OCI-M2 (cell line): Measurements from ENCODE around the gene CCL2.
"Not testable (repeated sequence)": the region's sequence is repeated elsewhere in the genome, so short reads cannot be mapped to it uniquely, and the experiment has no call there.

Experiments used
- DNase-seq: peaks from one replicate; lab custom pipeline; 2025; ENCODE audit not compliant: unreplicated experiment; lab: John Stamatoyannopoulos, UW

Gene CCL2

GRCh38 chr17:34254651-34255380 lies at the start of gene CCL2:
Gene CCL2 (plus strand): TSS chr17:34255285. CDS start chr17:34255350, 65 bp downstream.
- no peak for DNase-seq

- no peak for DNase-seq
These were observed 49.7 kb upstream of the CCL2 start for GRCh38 chr17:34205401-34205800.

- DNase-seq: no peak
These were observed 48.5 kb upstream of the CCL2 start for GRCh38 chr17:34206569-34206968.

GRCh38 chr17:34207572-34207971 lies 47.5 kb upstream of the CCL2 start:
- DNase-seq: no peak

- no peak for DNase-seq
These were observed 36.3 kb upstream of the CCL2 start for GRCh38 chr17:34218748-34219147.

- no peak for DNase-seq
These were observed 35.7 kb upstream of the CCL2 start for GRCh38 chr17:34219405-34219804.

GRCh38 chr17:34220045-34220751 lies 34.9 kb upstream of the CCL2 start:
- no peak for DNase-seq

- no peak for DNase-seq
These were observed 34.2 kb upstream of the CCL2 start for GRCh38 chr17:34220752-34221395.

- DNase-seq: no peak
These were observed 33.7 kb upstream of the CCL2 start for GRCh38 chr17:34221411-34221810.

GRCh38 chr17:34222722-34223497 lies 32.2 kb upstream of the CCL2 start:
- DNase-seq: no peak

GRCh38 chr17:34225046-34225445 lies 30.0 kb upstream of the CCL2 start:
- DNase-seq: no peak

- DNase-seq: no peak
These were observed 28.9 kb upstream of the CCL2 start for GRCh38 chr17:34226011-34226743.

GRCh38 chr17:34226744-34227034 lies 28.4 kb upstream of the CCL2 start:
- DNase-seq: no peak

- not testable (repeated sequence) for DNase-seq
These were observed 27.8 kb upstream of the CCL2 start for GRCh38 chr17:34227293-34227692.

- DNase-seq: no peak
These were observed 27.4 kb upstream of the CCL2 start for GRCh38 chr17:34227707-34228106.

- no peak for DNase-seq
These were observed 26.3 kb upstream of the CCL2 start for GRCh38 chr17:34228781-34229180.

GRCh38 chr17:34230342-34230741 lies 24.7 kb upstream of the CCL2 start:
- DNase-seq: no peak

- DNase-seq: no peak
These were observed 20.5 kb upstream of the CCL2 start for GRCh38 chr17:34234616-34235015.

GRCh38 chr17:34235389-34236028 lies 19.6 kb upstream of the CCL2 start:
- DNase-seq: no peak

GRCh38 chr17:34236281-34236892 lies 18.7 kb upstream of the CCL2 start:
- DNase-seq: no peak
